Pancreas (tissue), 10 donors: Measurements from ENCODE around the gene HIVEP1. TPM values are rescaled to one million over a fixed set of nuclear protein-coding genes. Genes with fewer than 3 reads are reported as not detected.

ENCODE experiments used
- ATAC-seq, 4 donors: fragments of 200-7000 bp; cut with Tn5 transposase; one replicate each; pipeline versions ENCODE4 v1.8.0 to v1.9.1; 2020; ENCODE audit warnings: mild to moderate bottlenecking in 4 of 4, moderate library complexity in 4 of 4
- DNase-seq, 6 donors: peaks; one replicate each; pipeline ENCODE4 v3.0.0-alpha.2; 2020
- FAIRE-seq: peaks from 2 replicates; lab custom pipeline; 2012; peaks lifted over from hg19 to GRCh38; lab: Jason Lieb, UNC
- H3K27ac ChIP-seq, 4 donors: fragments of 200-600 bp; sonication (generic); 1 replicate in 3 of 4; 2 replicates in 1 of 4; pipeline versions ENCODE4 v1.5.0 to v1.8.0; 2020
- H3K27me3 ChIP-seq, 4 donors: fragments of 200-600 bp; one replicate each; pipeline ENCODE4 v1.8.0; 2021
- H3K36me3 ChIP-seq, 3 donors: fragments of 200-600 bp; sonication (generic) in 1 of 3; one replicate each; pipeline versions ENCODE4 v1.5.0 to v1.8.0; 2020 to 2021
- H3K4me1 ChIP-seq, 3 donors: fragments of 200-600 bp; one replicate each; pipeline ENCODE4 v1.8.0; 2021
- H3K4me3 ChIP-seq, 4 donors: fragments of 200-600 bp; sonication (generic) in 2 of 4; one replicate each; pipeline versions ENCODE4 v1.5.0 to v1.8.0; 2020 to 2021
- H3K9me3 ChIP-seq, 4 donors: fragments of 200-600 bp; one replicate each; pipeline ENCODE4 v1.8.0; 2021
- CTCF ChIP-seq, 4 donors: fragments of 200-600 bp; sonication (generic) in 3 of 4; IDR thresholded peaks; one replicate each; pipeline versions ENCODE4 v1.5.0 to v1.8.0; 2021; ENCODE audit warnings: antibody characterized with exemption in 4 of 4
- WGBS, 2 donors: extraction: QIAGEN DNeasy Blood & Tissue Kit; methylation state at CpG; one replicate each; pipeline ENCODE4 v1.1.7; 2013; 5-methylcytosine and 5-hydroxymethylcytosine counted together
- intact Hi-C, 3 donors: fragments of 100-400 bp; cut with DNase I; formaldehyde crosslinking; loops; one replicate each; pipeline versions ENCODE4 v1.11.1 to v1.14.2; 2022
- polyA plus RNA-seq, 2 donors: library from polyadenylated mRNA; stranded (reverse); fragments of 200-250 nt; gene quantifications; one replicate each; pipeline ENCODE4 v1.2.3, GENCODE V29; 2013
- total RNA-seq, 6 donors: library from RNA; stranded (reverse); fragmentation: NEBNext Ultra II Directional in 4 of 6; extraction: Animal tissue kit (Norgen Biotek cat#: 25700) in 4 of 6; gene quantifications; one replicate each; pipeline versions ENCODE4 v1.2.1 to v1.2.4, GENCODE V29; 2021 to 2023
- donor health status: healthy with polysubstance abuse.
- donor health status: DM: no; HTN: no; CAD: no; lungs with moderate emphysema.
- donor health status: DM: no; HTN: no; CAD: no.
- donor health status: control.
- donor health status: control.
- donor health status: Bipolar disorder and iron deficiency.
- donor health status: DM: yes; HTN: yes; CAD: no.
- donor health status: DM: no; HTN: no; CAD: no.
- donor health status: DM: no; HTN: no; CAD: no.
- donor health status: DM: yes; HTN: yes; CAD: no.

Gene HIVEP1
- total and polyA plus RNA-seq, 8 donors = 3.8 to 17.7 (median 9.2) TPM

- Histone ChIP-seq H3K4me3 (no peak overlapping the region), H3K27ac (no peak overlapping the region), H3K4me1 (no peaks in the 10 kb centered on the region), H3K27me3 (no peaks in the 10 kb centered on the region), H3K36me3 (no peaks in the 10 kb centered on the region), H3K9me3 (no peaks in the 10 kb centered on the region)
- no peak for FAIRE-seq
- intact Hi-C loops = no loop called here
- TF ChIP-seq CTCF (IDR thresholded peaks at IDR 0.05) = no peak
- DNase-seq = no peak
- ATAC-seq = no peak
- WGBS, 2 donors = 95 to 97% methylated on average over 4 of the region's 4 CpGs
Measured at GRCh38 chr6:12181481-12181880, 169.4 kb downstream of the HIVEP1 start.

- TF ChIP-seq CTCF (IDR thresholded peaks at IDR 0.05) = no peak
- no peak for FAIRE-seq
Measured at GRCh38 chr6:12182676-12183075, 170.6 kb downstream of the HIVEP1 start.

GRCh38 chr6:12185081-12185673, 173.1 kb downstream of the HIVEP1 start:
- FAIRE-seq = no peak
- 94 to 95% methylated on average over 6 of the region's 6 CpGs for whole genome bisulfite sequencing, 2 donors
- no peak overlapping the region for H3K27ac ChIP-seq
- no peaks in the 10 kb centered on the region for H3K4me1 ChIP-seq
- no peak for TF ChIP-seq CTCF (IDR thresholded peaks at IDR 0.05)
- no peak for DNase-seq
- intact Hi-C loops = no loop called here
- no peaks in the 10 kb centered on the region for H3K36me3 ChIP-seq
- H3K4me3 ChIP-seq = no peak overlapping the region
- no peaks in the 10 kb centered on the region for H3K9me3 ChIP-seq
- no peaks in the 10 kb centered on the region for H3K27me3 ChIP-seq
- no peak for ATAC-seq

More at GRCh38 chr6:12182676-12183075, 170.6 kb downstream of the HIVEP1 start:
- H3K4me3 ChIP-seq = no peak overlapping the region
- 89 to 90% methylated on average over 5 of the region's 5 CpGs for WGBS, 2 donors
- H3K4me1 ChIP-seq = no peaks in the 10 kb centered on the region
- ATAC-seq (no peak), DNase-seq (no peak)
- no peaks in the 10 kb centered on the region for H3K36me3 ChIP-seq
- intact Hi-C loops = no loop called here
- H3K27ac ChIP-seq = no peak overlapping the region
- H3K27me3 ChIP-seq = no peaks in the 10 kb centered on the region
- no peaks in the 10 kb centered on the region for H3K9me3 ChIP-seq

GRCh38 chr6:12186528-12186927, 174.4 kb downstream of the HIVEP1 start:
- no peaks in the 10 kb centered on the region for H3K9me3 ChIP-seq
- H3K4me1 ChIP-seq = no peaks in the 10 kb centered on the region
- ATAC-seq = no peak
- H3K27me3 ChIP-seq = no peaks in the 10 kb centered on the region
- H3K36me3 ChIP-seq = no peaks in the 10 kb centered on the region
- TF ChIP-seq CTCF (IDR thresholded peaks at IDR 0.05) = no peak
- intact Hi-C loops = no loop called here
- no peak overlapping the region for H3K27ac ChIP-seq
- H3K4me3 ChIP-seq = no peak overlapping the region
- no peak for FAIRE-seq
- WGBS, 2 donors = 69 to 94% methylated on average over 3 to 4 of the region's 4 CpGs
- no peak for DNase-seq

GRCh38 chr6:12189150-12189549, 177.0 kb downstream of the HIVEP1 start:
- FAIRE-seq (peak; percentile 90), DNase-seq (no peak), ATAC-seq (no peak)
- Histone ChIP-seq H3K4me3 (no peak overlapping the region), H3K27me3 (no peaks in the 10 kb centered on the region), H3K9me3 (no peaks in the 10 kb centered on the region), H3K4me1 (no peaks in the 10 kb centered on the region), H3K27ac (no peak overlapping the region), H3K36me3 (no peaks in the 10 kb centered on the region)
- intact Hi-C loops = no loop called here
- no peak for TF ChIP-seq CTCF (IDR thresholded peaks at IDR 0.05)
